Fibroblast of lung (primary cell): ENCODE data around the gene ARMH4. TPM values are rescaled to one million over a fixed set of nuclear protein-coding genes. Genes with fewer than 3 reads are reported as not detected.

Experiments used
- DNase-seq, 2 donors: peaks; one replicate each; pipeline versions ENCODE4 v3.0.0 to v3.0.0-alpha.2; 2010; ENCODE audit warnings: low read depth in 2 of 2
- H2AFZ ChIP-seq: 2 replicates; pipeline ENCODE4 v1.5.1; 2012; ENCODE audit warnings: low read length, control low read depth, inconsistent platforms
- H3K27ac ChIP-seq: 2 replicates; pipeline ENCODE4 v1.5.1; 2011; ENCODE audit warnings: low read length, control low read depth; ENCODE audit not compliant: insufficient read depth
- H3K27me3 ChIP-seq: 2 replicates; pipeline ENCODE4 v1.5.1; 2011; ENCODE audit warnings: mild to moderate bottlenecking, low read length; ENCODE audit not compliant: control insufficient read depth, insufficient read depth
- H3K36me3 ChIP-seq: 2 replicates; pipeline ENCODE4 v1.5.1; 2011; ENCODE audit warnings: low read length; ENCODE audit not compliant: control insufficient read depth, insufficient read depth
- H3K4me1 ChIP-seq: 2 replicates; pipeline ENCODE4 v1.5.1; 2011; ENCODE audit warnings: low read length; ENCODE audit not compliant: control insufficient read depth, insufficient read depth; ENCODE audit errors: extremely low read depth
- H3K4me2 ChIP-seq: 2 replicates; pipeline ENCODE4 v1.5.1; 2011; ENCODE audit warnings: low read length, control low read depth; ENCODE audit not compliant: insufficient read depth; ENCODE audit errors: extremely low read depth
- H3K4me3 ChIP-seq, 4 experiments: fragments of 200-600 bp in 1 of 4; sonication (generic) in 1 of 4; replicated peaks in 1 of 4; 2 replicates each; pipeline ENCODE4 v1.5.1; 2011 to 2016; ENCODE audit warnings: low read length in 4 of 4, low read depth in 3 of 4, mild to moderate bottlenecking in 3 of 4, control low read depth in 2 of 4, inconsistent platforms in 1 of 4, mixed read lengths in 1 of 4; ENCODE audit not compliant: insufficient read depth in 1 of 4; ENCODE audit errors: control extremely low read depth in 1 of 4
- H3K79me2 ChIP-seq: 2 replicates; pipeline ENCODE4 v1.5.1; 2012; ENCODE audit warnings: mild to moderate bottlenecking, low read length, inconsistent platforms; ENCODE audit not compliant: control insufficient read depth, insufficient read depth
- H3K9ac ChIP-seq: 2 replicates; pipeline ENCODE4 v1.5.1; 2011; ENCODE audit warnings: mild to moderate bottlenecking, low read length, control low read depth; ENCODE audit not compliant: insufficient read depth
- H3K9me3 ChIP-seq: 2 replicates; pipeline ENCODE4 v1.5.1; 2012; ENCODE audit warnings: low read depth, low read length; ENCODE audit not compliant: control insufficient read depth, insufficient read depth
- H4K20me1 ChIP-seq: 2 replicates; pipeline ENCODE4 v1.5.1; 2011; ENCODE audit warnings: low read length; ENCODE audit not compliant: control insufficient read depth, insufficient read depth; ENCODE audit errors: extremely low read depth
- CTCF ChIP-seq, 2 donors: IDR thresholded peaks in 1 of 2; conservative IDR thresholded peaks in 1 of 2; 1 replicate in 1 of 2; 2 replicates in 1 of 2; pipeline ENCODE4 v1.5.1; 2011 to 2012; ENCODE audit warnings: low read length in 2 of 2, control low read depth in 1 of 2, inconsistent platforms in 1 of 2, low read depth in 1 of 2, mild to moderate bottlenecking in 1 of 2
- EZH2 ChIP-seq: IDR thresholded peaks from 2 replicates; pipeline ENCODE4 v1.5.1; 2012; ENCODE audit warnings: low read length, control low read depth, mild to moderate bottlenecking; ENCODE audit errors: missing control alignments
- polyA plus RNA-seq, 2 donors: library from polyadenylated mRNA; depleted of rRNA in 1 of 2; stranded (reverse) in 1 of 2; unstranded in 1 of 2; fragments of >200 nt; gene quantifications; 2 replicates each; pipeline ENCODE4 v1.2.1, GENCODE V29; 2011 to 2012; ENCODE audit warnings: missing spikeins in 1 of 2
- total RNA-seq: library from RNA; depleted of rRNA; stranded (reverse); fragments of >200 nt; gene quantifications from 2 replicates; pipeline ENCODE4 v1.2.1, GENCODE V29; 2014

The ARMH4 gene
- total and polyA plus RNA-seq, 2 donors (not counting 1 experiment from before 2014, with no cell fraction given) = 6.3 to 6.8 TPM

- no peaks in the 10 kb centered on the region for H3K36me3 ChIP-seq
- H3K79me2 ChIP-seq = no peaks in the 10 kb centered on the region
- H3K27me3 ChIP-seq = no peaks in the 10 kb centered on the region
- peaks cover 10% of the 10 kb centered on the region for H3K4me1 ChIP-seq
- TF ChIP-seq EZH2 (no peak), CTCF (conservative IDR thresholded peaks at IDR 0.05 in 1 of 2, IDR thresholded peaks at IDR 0.05 in 1 of 2; ENCODE audit: low read depth in 1 of 2, low read length in 2 of 2) (no peak)
- no peak for DNase-seq
- H3K4me2 ChIP-seq = no peak overlapping the region
- no peak overlapping the region for H2AFZ ChIP-seq
- no peaks in the 10 kb centered on the region for H3K9me3 ChIP-seq
- H3K27ac ChIP-seq = no peak overlapping the region
- H4K20me1 ChIP-seq = no peaks in the 10 kb centered on the region
- no peak overlapping the region for H3K9ac ChIP-seq
- H3K4me3 ChIP-seq = no peak overlapping the region
Measured at GRCh38 chr14:58167891-58168290, 15.9 kb upstream of the ARMH4 start.

- no peak overlapping the region for H3K4me3 ChIP-seq
- H3K27me3 ChIP-seq = no peaks in the 10 kb centered on the region
- no peak overlapping the region for H3K9ac ChIP-seq
- TF ChIP-seq CTCF (conservative IDR thresholded peaks at IDR 0.05 in 1 of 2, IDR thresholded peaks at IDR 0.05 in 1 of 2; ENCODE audit: low read depth in 1 of 2, low read length in 2 of 2) = no peak
- TF ChIP-seq EZH2 = no peak
- H4K20me1 ChIP-seq = no peaks in the 10 kb centered on the region
- no peaks in the 10 kb centered on the region for H3K36me3 ChIP-seq
- H3K79me2 ChIP-seq = no peaks in the 10 kb centered on the region
- H3K4me1 ChIP-seq = peaks cover 10% of the 10 kb centered on the region
- no peak for DNase-seq
- no peak overlapping the region for H3K4me2 ChIP-seq
- no peak overlapping the region for H2AFZ ChIP-seq
- H3K27ac ChIP-seq = no peak overlapping the region
- no peaks in the 10 kb centered on the region for H3K9me3 ChIP-seq
Measured at GRCh38 chr14:58167057-58167456, 15.0 kb upstream of the ARMH4 start.

GRCh38 chr14:58166005-58166983 is 14.3 kb upstream of the ARMH4 start:
- peak; percentile 76 to 78 for DNase-seq

More at GRCh38 chr14:58166005-58166983, 14.3 kb upstream of the ARMH4 start:
- Histone ChIP-seq H4K20me1 (no peaks in the 10 kb centered on the region), H3K36me3 (no peaks in the 10 kb centered on the region), H3K9ac (no peak overlapping the region), H2AFZ (no peak overlapping the region), H3K4me2 (no peak overlapping the region), H3K4me3 (no peak overlapping the region), H3K9me3 (no peaks in the 10 kb centered on the region), H3K27ac (peak overlapping the region; percentile 11), H3K4me1 (peaks cover 10% of the 10 kb centered on the region), H3K79me2 (no peaks in the 10 kb centered on the region), H3K27me3 (no peaks in the 10 kb centered on the region)
- TF ChIP-seq CTCF (conservative IDR thresholded peaks at IDR 0.05 in 1 of 2, IDR thresholded peaks at IDR 0.05 in 1 of 2; ENCODE audit: low read depth in 1 of 2, low read length in 2 of 2) (peak; percentile 79 to 90), EZH2 (no peak)
